Tibial nerve (tissue), 3 donors: ENCODE measurements around the gene SUGCT.

Experiments used
- POLR2A ChIP-seq, 2 donors: fragments of 450-650 bp; IDR thresholded peaks; one replicate each; pipeline ENCODE4 v1.6.1; 2017; ENCODE audit warnings: antibody characterized with exemption in 2 of 2, mild to moderate bottlenecking in 2 of 2, moderate library complexity in 2 of 2
- TF ChIP-seq, protein P1 (sequence below), 5 experiments: fragments of 200-600 bp in 3 of 5; fragments of 450-650 bp in 2 of 5; sonication (generic) in 3 of 5; IDR thresholded peaks; one replicate each; pipeline ENCODE4 v1.5.1; 2016 to 2019; ENCODE audit warnings: antibody characterized with exemption in 5 of 5, mild to moderate bottlenecking in 3 of 5, moderate library complexity in 2 of 5

DNA sequence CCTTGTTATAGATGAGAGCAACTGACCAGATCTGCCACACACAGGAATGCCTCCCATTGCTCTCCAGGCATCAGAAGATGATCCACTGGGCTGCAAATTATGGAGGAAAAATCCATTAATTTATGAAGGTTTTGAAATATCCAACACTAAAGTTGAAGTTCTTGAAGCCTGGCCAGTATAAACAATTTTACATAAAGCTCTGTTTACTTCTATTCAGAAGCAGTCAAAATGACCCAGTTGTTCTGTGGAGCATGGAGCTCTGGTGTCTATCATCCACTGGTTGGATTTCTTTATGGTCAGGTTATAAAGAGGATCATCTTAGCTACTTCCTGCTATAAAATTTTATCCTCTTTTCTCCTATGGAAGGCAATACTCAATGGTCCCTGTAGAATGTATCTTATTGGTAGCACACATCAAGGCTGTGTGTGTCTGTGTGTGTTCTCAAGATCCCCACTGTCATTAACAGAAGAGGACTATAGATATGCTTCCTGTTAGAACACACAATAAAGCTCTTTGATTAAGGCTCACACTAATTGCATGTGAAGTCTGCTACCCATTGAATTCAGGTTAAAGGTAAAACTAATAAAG is 747.4 kb downstream of the SUGCT start:
- TF ChIP-seq, protein P1, sequence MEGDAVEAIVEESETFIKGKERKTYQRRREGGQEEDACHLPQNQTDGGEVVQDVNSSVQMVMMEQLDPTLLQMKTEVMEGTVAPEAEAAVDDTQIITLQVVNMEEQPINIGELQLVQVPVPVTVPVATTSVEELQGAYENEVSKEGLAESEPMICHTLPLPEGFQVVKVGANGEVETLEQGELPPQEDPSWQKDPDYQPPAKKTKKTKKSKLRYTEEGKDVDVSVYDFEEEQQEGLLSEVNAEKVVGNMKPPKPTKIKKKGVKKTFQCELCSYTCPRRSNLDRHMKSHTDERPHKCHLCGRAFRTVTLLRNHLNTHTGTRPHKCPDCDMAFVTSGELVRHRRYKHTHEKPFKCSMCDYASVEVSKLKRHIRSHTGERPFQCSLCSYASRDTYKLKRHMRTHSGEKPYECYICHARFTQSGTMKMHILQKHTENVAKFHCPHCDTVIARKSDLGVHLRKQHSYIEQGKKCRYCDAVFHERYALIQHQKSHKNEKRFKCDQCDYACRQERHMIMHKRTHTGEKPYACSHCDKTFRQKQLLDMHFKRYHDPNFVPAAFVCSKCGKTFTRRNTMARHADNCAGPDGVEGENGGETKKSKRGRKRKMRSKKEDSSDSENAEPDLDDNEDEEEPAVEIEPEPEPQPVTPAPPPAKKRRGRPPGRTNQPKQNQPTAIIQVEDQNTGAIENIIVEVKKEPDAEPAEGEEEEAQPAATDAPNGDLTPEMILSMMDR (IDR thresholded peaks at IDR 0.05), result no peak
- TF ChIP-seq POLR2A (IDR thresholded peaks at IDR 0.05), result no peak
